ENCODE measurements around the gene RAG2.
A peak's percentile ranks its signal among the peaks of the same experiment; 100 is the strongest.

RAG2 gene

GRCh38 chr11:36581536-36581935, 16.5 kb downstream of the RAG2 start:
- TF ChIP-seq CTCF (IDR thresholded peaks at IDR 0.05; ENCODE audit: borderline replicate concordance, extremely low read depth, low read length, poor library complexity, severe bottlenecking): no peak
- TF ChIP-seq EZH2 (IDR thresholded peaks at IDR 0.05; ENCODE audit: borderline replicate concordance, low read depth, low read length, severe bottlenecking): no peak
- H3K4me2 ChIP-seq (ENCODE audit: insufficient read depth, low read length): no peak overlapping the region
- H3K4me3 ChIP-seq (ENCODE audit: low read depth in 1 of 2, low read length in 2 of 2): no peak overlapping the region
- no peaks in the 10 kb centered on the region for H3K27me3 ChIP-seq (ENCODE audit: insufficient read depth, low read length, poor library complexity)
- H3K27ac ChIP-seq (ENCODE audit: low read length): peak overlapping the region; percentile 52
- peaks cover 29% of the 10 kb centered on the region for H3K4me1 ChIP-seq (ENCODE audit: insufficient read depth, low read length)
- H2AFZ ChIP-seq (ENCODE audit: low read depth, low read length): no peak overlapping the region
- DNase-seq (peak; percentile 48), ATAC-seq (ENCODE audit: insufficient read depth, low read depth) (peak; percentile 29)
- peaks cover 27% of the 10 kb centered on the region for H4K20me1 ChIP-seq (ENCODE audit: insufficient read depth, low read length)
- peaks cover 69% of the 10 kb centered on the region for H3K79me2 ChIP-seq (ENCODE audit: insufficient read depth, low read length)
- H3K9ac ChIP-seq (ENCODE audit: low read depth, low read length): no peak overlapping the region
- peaks cover 52% of the 10 kb centered on the region for H3K36me3 ChIP-seq (ENCODE audit: insufficient read depth, low read length)
- H3K9me3 ChIP-seq (ENCODE audit: insufficient read depth, low read length, severe bottlenecking): peaks cover 6% of the 10 kb centered on the region

GRCh38 chr11:36578458-36578857, 19.6 kb downstream of the RAG2 start:
- TF ChIP-seq CTCF (IDR thresholded peaks at IDR 0.05; ENCODE audit: borderline replicate concordance, extremely low read depth, low read length, poor library complexity, severe bottlenecking) (no peak), EZH2 (IDR thresholded peaks at IDR 0.05; ENCODE audit: borderline replicate concordance, low read depth, low read length, severe bottlenecking) (no peak)
- Histone ChIP-seq H3K4me2 (ENCODE audit: insufficient read depth, low read length) (peak overlapping the region; percentile 73), H3K4me3 (ENCODE audit: low read depth in 1 of 2, low read length in 2 of 2) (peak overlapping the region in 1 of 2 experiments; percentile 13; a peak in 1 of 4 replicates), H4K20me1 (ENCODE audit: insufficient read depth, low read length) (peaks cover 58% of the 10 kb centered on the region), H3K79me2 (ENCODE audit: insufficient read depth, low read length) (peaks cover 86% of the 10 kb centered on the region), H2AFZ (ENCODE audit: low read depth, low read length) (no peak overlapping the region), H3K9me3 (ENCODE audit: insufficient read depth, low read length, severe bottlenecking) (peaks cover 6% of the 10 kb centered on the region), H3K9ac (ENCODE audit: low read depth, low read length) (no peak overlapping the region), H3K36me3 (ENCODE audit: insufficient read depth, low read length) (peaks cover 83% of the 10 kb centered on the region), H3K27me3 (ENCODE audit: insufficient read depth, low read length, poor library complexity) (no peaks in the 10 kb centered on the region), H3K27ac (ENCODE audit: low read length) (no peak overlapping the region), H3K4me1 (ENCODE audit: insufficient read depth, low read length) (peaks cover 58% of the 10 kb centered on the region)
- ATAC-seq (ENCODE audit: insufficient read depth, low read depth): no peak
- no peak for DNase-seq

GRCh38 chr11:36577859-36578258, 20.2 kb downstream of the RAG2 start:
- DNase-seq: no peak

More at GRCh38 chr11:36577859-36578258, 20.2 kb downstream of the RAG2 start:
- TF ChIP-seq CTCF (IDR thresholded peaks at IDR 0.05; ENCODE audit: borderline replicate concordance, extremely low read depth, low read length, poor library complexity, severe bottlenecking) (no peak), EZH2 (IDR thresholded peaks at IDR 0.05; ENCODE audit: borderline replicate concordance, low read depth, low read length, severe bottlenecking) (no peak)
- Histone ChIP-seq H3K4me1 (ENCODE audit: insufficient read depth, low read length) (peaks cover 64% of the 10 kb centered on the region), H3K36me3 (ENCODE audit: insufficient read depth, low read length) (peaks cover 89% of the 10 kb centered on the region), H3K9ac (ENCODE audit: low read depth, low read length) (no peak overlapping the region), H3K27me3 (ENCODE audit: insufficient read depth, low read length, poor library complexity) (no peaks in the 10 kb centered on the region), H4K20me1 (ENCODE audit: insufficient read depth, low read length) (peaks cover 62% of the 10 kb centered on the region), H3K9me3 (ENCODE audit: insufficient read depth, low read length, severe bottlenecking) (peaks cover 6% of the 10 kb centered on the region), H3K79me2 (ENCODE audit: insufficient read depth, low read length) (peaks cover 89% of the 10 kb centered on the region), H3K4me3 (ENCODE audit: low read depth in 1 of 2, low read length in 2 of 2) (peak overlapping the region in 1 of 2 experiments; percentile 66; a peak in 2 of 4 replicates), H3K4me2 (ENCODE audit: insufficient read depth, low read length) (peak overlapping the region; percentile 73), H3K27ac (ENCODE audit: low read length) (no peak overlapping the region), H2AFZ (ENCODE audit: low read depth, low read length) (no peak overlapping the region)
- no peak for ATAC-seq (ENCODE audit: insufficient read depth, low read depth)
